ENCODE data around the gene FAM168A. TPM values are rescaled to one million over a fixed set of nuclear protein-coding genes. Genes with fewer than 3 reads are reported as not detected.

Gene FAM168A
- total and polyA plus RNA-seq, 10 of the 15 experiments (the other 5 are each of a cell fraction or from before 2014, with no cell fraction given) = 1.7 to 20.0 (median 10.0) TPM

DNA sequence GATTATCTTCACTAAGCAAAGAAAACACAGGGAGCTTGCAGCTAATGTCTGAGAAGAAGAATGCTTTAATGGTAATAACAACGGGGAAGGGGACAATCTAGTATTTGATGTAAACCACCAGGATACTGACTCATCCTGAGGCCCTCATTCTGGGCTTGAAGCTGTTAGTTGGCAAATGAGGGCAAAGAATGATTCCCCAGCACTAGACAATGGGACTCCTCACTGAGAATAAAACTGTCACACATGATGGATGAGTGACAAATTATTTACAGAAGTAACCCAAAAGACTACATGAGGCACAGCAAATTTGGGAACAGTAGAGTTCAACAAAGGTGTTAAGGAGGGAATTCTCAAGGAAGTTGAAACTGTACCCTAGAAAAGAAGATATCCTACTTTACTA is 76.3 kb downstream of the FAM168A start (continued):
- TF ChIP-seq, protein P1, sequence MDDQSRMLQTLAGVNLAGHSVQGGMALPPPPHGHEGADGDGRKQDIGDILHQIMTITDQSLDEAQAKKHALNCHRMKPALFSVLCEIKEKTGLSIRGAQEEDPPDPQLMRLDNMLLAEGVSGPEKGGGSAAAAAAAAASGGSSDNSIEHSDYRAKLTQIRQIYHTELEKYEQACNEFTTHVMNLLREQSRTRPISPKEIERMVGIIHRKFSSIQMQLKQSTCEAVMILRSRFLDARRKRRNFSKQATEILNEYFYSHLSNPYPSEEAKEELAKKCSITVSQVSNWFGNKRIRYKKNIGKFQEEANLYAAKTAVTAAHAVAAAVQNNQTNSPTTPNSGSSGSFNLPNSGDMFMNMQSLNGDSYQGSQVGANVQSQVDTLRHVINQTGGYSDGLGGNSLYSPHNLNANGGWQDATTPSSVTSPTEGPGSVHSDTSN (IDR thresholded peaks at IDR 0.05; ENCODE audit: insufficient replicate concordance, low read depth, low read length) = peak; percentile 79
- TF ChIP-seq NR2F1 (conservative IDR thresholded peaks at IDR 0.05) = no peak
- TF ChIP-seq, protein P2, sequence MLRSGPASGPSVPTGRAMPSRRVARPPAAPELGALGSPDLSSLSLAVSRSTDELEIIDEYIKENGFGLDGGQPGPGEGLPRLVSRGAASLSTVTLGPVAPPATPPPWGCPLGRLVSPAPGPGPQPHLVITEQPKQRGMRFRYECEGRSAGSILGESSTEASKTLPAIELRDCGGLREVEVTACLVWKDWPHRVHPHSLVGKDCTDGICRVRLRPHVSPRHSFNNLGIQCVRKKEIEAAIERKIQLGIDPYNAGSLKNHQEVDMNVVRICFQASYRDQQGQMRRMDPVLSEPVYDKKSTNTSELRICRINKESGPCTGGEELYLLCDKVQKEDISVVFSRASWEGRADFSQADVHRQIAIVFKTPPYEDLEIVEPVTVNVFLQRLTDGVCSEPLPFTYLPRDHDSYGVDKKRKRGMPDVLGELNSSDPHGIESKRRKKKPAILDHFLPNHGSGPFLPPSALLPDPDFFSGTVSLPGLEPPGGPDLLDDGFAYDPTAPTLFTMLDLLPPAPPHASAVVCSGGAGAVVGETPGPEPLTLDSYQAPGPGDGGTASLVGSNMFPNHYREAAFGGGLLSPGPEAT (IDR thresholded peaks at IDR 0.05; ENCODE audit: low read depth) = peak; percentile 58; the same call in 1 of the 2 replicates
- peak; percentile 49; the same call in 1 of the 2 replicates for TF ChIP-seq ATF7 (IDR thresholded peaks at IDR 0.05; ENCODE audit: low read depth)
- peak; percentile 62 for TF ChIP-seq MTA2 (IDR thresholded peaks at IDR 0.05; ENCODE audit: low read depth)
- TF ChIP-seq, protein P3, sequence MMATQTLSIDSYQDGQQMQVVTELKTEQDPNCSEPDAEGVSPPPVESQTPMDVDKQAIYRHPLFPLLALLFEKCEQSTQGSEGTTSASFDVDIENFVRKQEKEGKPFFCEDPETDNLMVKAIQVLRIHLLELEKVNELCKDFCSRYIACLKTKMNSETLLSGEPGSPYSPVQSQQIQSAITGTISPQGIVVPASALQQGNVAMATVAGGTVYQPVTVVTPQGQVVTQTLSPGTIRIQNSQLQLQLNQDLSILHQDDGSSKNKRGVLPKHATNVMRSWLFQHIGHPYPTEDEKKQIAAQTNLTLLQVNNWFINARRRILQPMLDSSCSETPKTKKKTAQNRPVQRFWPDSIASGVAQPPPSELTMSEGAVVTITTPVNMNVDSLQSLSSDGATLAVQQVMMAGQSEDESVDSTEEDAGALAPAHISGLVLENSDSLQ (IDR thresholded peaks at IDR 0.05) = peak; percentile 90
- peak; percentile 26; the same call in 1 of the 2 replicates for TF ChIP-seq RUNX3 (IDR thresholded peaks at IDR 0.05; ENCODE audit: low read length)
- TF ChIP-seq POLR2AphosphoS2 (IDR thresholded peaks at IDR 0.05; ENCODE audit: low read depth, low read length) = no peak
- TF ChIP-seq DPF2 (IDR thresholded peaks at IDR 0.05) = peak; percentile 81
